LNCaP clone FGC (cell line): ENCODE results near the gene CHI3L2.

Source experiments
- DNase-seq: peaks from one replicate; pipeline ENCODE4 v3.0.0-alpha.2; 2011; ENCODE audit warnings: low read depth
- H3K4me3 ChIP-seq: 2 replicates; pipeline ENCODE4 v1.5.1; 2011; ENCODE audit warnings: mild to moderate bottlenecking, low read depth, low read length, control low read depth
- CTCF ChIP-seq: IDR thresholded peaks from 2 replicates; pipeline ENCODE4 v1.5.1; 2012; ENCODE audit warnings: mild to moderate bottlenecking; ENCODE audit not compliant: control insufficient read depth, insufficient read depth; ENCODE audit errors: extremely low read depth

CHI3L2 gene

DNA sequence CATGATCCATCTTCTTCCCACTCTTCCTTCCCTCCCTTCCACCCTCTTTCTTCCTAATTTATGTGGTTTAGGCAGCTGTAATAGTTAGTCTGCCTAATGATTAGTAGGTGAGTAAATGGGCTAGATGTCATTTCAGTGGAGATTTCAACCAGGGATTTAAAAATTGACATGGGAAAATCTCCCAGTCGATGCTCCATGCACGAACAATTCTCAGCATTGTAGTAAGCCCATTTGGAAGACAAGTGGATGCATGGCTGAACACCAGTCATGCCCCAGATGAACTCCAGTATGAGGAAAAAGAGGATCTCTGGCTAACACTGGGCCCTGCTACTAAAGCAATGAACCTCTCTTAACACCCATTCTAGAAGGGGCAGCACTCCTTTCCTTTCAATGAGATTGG is 25.3 kb downstream of the CHI3L2 start:
- DNase-seq = no peak
- H3K4me3 ChIP-seq = no peak overlapping the region
- TF ChIP-seq CTCF = no peak

DNA sequence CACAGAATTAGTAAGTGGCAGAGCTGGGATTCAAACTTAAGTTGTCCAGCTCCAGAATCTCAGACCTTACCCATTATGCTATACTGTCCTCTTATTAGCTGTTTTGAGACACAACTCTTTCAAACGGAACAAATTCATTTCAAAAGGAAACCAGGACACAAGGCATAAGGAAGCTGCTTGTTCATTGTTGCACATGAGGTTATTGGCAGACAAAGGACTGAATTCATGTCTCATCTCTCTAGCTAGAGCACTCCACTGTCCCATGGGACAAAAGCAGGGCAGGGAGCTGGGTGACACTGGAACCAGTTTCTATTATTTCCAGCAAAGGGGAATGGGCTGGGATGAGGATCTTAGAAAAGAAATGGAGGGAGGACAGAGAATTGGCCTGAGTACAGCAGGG is 26.4 kb downstream of the CHI3L2 start:
- H3K4me3 ChIP-seq = no peak overlapping the region
- no peak for TF ChIP-seq CTCF

DNA sequence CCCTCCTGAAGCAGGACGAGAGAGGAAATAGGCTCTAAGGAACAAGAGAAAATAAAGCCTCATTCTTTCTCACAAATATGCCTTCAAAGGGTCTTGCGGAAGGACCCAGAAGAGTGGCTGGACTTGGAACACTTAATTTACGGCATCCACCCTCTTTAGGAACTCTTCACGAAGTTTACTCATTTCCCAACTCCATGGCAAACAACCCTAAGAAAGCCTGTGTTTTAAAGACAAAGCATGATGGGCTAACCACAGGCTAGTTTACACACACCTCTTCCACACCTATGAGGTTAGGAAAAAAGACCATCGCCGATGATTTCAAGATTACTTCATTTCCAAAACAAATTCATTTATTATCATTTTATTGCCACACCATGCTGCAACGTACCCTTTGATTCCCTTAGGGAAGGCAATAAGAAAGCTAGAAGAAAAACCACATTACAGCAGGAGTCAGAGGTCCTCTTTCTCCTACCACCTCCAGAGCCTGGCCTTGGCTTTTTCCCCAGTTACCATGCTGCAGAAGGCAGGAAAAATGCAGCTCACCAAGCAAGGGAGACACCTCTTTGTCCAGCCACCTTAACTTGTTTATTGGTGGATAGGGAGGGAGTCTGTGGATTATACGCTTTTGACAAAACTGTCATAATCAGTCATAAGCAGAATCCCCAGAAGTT is 29.6 kb downstream of the CHI3L2 start:
- DNase-seq = no peak
- TF ChIP-seq CTCF = no peak
- H3K4me3 ChIP-seq = no peak overlapping the region

More for the DNA sequence above, 26.4 kb downstream of the CHI3L2 start:
- DNase-seq = no peak

DNA sequence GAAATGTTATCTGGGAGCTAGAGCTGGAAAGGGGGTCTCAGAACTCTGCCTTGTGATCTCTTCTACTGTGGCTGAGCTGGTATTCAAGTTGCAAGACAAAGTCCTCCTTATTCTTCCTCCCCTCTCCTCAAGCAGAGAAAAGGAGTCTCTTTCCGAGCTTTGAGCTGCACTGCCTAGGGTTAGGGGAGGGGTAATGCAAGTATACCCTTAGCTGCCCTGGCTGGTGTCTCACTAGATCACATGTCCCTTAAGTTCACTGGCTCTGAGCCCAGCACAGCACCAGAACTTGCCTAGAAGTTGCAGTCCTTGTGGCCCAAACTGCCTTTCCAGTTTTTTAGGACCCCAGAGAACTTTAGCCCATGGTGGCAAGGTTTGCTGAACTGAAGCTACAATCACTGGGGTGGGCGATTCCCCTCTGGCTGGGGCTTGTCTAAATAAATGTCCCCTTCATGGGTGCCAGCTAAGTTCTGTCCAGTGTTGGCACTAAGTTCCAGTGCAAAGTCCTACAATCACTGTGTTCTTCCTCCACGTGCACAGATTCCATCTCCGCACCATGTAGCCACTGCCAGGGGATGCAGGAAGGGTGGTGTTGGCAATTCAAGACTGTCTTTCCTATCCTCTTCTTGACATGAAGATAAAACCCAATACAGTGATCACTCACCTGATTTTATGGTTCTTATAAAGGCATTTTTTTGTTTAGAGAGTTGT is 40.4 kb downstream of the CHI3L2 start:
- TF ChIP-seq CTCF = no peak
- H3K4me3 ChIP-seq = no peak overlapping the region
- no peak for DNase-seq

GRCh38 chr1:111269825-111270406 is 42.4 kb downstream of the CHI3L2 start:
- TF ChIP-seq CTCF = no peak
- no peak overlapping the region for H3K4me3 ChIP-seq
- no peak for DNase-seq

DNA sequence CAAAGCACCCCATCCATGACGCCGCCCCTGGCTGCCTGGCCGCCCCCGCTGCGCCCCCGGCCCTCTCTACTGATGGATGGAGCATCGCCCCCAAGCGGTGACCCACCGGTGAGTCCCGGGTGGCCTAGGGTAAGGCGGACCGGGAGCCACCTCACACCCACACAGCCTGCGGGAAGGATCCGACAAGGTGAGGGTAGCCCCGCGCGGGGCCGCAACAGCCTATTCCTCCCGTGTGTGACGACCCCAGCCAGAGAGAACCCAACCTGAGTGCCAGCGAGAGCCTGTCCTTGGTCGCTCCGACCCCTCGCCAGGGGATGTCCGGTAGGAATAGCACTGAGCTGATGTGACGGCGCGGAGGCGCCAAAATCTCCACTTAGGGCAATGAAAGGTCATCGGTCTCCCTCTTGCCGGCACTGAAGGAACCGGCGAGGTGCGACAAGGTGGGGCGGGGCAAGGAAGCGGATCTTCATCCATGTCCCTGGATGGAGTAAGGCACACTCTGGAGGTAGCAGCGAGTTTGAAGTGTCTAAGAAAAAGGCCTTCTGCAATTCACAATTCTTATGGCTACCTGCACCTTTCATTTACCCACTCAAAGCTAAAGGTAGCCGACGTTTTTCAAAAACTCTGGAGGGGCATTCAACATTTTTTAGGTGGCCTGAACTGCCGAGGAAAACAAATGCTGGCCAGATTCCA is 43.4 kb downstream of the CHI3L2 start:
- no peak for TF ChIP-seq CTCF
- H3K4me3 ChIP-seq = no peak overlapping the region

More for the DNA sequence above, 43.4 kb downstream of the CHI3L2 start:
- no peak for DNase-seq
